UCSD-AML1 (cell line): Measurements from ENCODE around the gene MAML2.

Experiments
- DNase-seq: peaks from one replicate; lab custom pipeline; 2025; ENCODE audit not compliant: unreplicated experiment; lab: John Stamatoyannopoulos, UW

MAML2 gene

DNA sequence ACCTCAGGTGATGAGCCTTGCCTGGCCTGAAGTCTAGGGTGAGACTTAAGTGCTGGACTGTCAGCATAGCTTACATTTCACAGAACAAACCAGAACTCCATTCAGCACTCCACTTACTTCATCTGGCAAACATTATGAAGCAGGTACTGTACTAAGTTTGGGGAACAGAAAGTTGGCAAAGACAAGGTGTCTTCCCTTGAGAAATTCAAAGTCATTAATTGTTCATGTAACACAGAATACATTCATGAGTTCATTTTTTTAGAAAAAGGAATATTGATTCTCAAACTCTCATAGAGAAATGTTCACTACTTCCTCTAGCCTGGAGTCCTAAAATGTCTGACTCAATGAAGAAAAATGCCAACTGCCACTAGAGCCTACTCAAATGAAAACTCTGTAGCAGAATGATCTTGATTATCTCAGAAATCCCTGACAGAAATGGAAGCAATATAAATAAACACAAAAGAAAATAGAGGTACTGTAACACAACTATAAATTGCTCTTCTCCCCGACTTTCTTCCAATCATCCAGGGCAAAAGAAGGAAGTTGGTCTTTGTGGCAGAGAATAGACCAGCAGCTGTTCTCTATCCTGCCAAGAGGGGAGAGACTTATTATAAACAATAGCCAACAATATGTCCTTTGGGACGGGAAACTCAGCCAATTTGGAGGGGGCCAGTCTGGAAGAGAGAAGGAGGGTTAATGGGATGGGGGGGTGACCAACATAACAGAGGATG lies 289.9 kb downstream of the MAML2 start:
- no peak for DNase-seq

DNA sequence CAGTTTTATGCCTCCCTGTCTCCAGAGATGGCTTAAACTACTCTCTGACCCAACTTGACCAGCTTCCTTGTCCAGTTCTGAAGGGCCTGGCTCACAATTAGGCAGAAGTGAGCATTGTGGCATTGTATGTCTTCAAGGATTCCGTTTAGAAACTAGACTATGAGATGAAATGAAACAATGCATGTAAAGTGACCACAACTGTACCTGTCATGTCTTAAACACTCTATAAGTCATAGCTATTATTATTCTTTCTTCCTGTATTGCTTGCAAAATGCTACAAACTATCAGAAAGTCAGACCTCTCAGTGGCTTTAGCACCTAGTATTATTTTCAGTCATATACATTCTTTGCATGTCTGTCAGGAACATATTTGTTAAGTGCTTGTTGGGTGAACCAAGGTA lies 291.2 kb downstream of the MAML2 start:
- no peak for DNase-seq

DNA sequence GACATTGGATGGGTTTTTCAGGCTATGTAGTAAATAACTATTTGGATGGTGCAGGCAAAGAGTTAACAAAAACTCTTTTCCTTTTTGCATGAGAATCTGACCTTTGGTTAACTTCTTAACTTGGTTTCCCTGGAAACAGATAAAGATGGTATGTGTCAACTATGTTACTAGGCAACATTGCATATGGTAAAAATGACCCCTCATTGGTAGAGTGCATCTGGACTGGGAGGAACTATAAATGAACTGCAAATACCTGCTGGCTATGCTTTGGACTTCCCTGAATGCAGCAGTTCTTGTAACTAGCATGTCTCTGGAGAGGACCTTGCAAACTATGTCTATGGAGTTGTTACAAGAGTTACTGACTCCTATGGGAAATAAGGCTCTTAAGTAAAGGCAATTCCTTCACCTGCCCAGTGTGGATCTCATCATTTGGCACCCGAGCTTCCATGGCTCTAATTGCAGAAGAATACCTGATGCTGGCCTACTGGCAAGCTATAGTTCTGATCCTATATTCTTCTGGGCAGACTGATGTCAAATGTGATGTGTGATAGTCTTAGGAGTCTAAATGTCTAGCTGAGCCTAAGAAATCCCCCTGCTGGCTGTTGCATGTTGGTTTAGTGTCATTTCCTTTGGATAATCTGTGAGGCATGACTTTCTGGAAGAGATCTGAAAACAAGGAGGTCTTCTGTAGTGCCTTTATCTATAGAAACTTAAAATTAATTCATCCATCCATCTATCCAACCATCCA lies 292.4 kb downstream of the MAML2 start:
- no peak for DNase-seq

DNA sequence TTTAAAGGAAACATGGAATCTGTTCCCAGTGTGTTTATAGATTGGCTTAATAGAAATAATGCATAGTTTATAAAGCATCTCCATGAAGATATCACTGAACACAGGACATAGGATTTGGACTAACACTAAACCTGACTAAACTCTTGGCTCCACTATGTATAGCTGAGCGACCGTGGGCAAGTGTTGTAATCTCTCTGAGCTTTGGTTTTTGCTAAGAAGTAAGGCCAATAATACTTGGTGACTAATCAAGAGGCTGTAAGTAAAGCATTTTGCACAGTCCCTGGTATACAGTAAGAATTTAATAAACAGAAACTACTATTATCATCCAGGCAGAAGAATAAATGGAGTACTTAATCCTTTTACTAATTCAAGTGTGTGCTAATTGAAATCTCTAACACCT lies 293.6 kb downstream of the MAML2 start:
- no peak for DNase-seq

DNA sequence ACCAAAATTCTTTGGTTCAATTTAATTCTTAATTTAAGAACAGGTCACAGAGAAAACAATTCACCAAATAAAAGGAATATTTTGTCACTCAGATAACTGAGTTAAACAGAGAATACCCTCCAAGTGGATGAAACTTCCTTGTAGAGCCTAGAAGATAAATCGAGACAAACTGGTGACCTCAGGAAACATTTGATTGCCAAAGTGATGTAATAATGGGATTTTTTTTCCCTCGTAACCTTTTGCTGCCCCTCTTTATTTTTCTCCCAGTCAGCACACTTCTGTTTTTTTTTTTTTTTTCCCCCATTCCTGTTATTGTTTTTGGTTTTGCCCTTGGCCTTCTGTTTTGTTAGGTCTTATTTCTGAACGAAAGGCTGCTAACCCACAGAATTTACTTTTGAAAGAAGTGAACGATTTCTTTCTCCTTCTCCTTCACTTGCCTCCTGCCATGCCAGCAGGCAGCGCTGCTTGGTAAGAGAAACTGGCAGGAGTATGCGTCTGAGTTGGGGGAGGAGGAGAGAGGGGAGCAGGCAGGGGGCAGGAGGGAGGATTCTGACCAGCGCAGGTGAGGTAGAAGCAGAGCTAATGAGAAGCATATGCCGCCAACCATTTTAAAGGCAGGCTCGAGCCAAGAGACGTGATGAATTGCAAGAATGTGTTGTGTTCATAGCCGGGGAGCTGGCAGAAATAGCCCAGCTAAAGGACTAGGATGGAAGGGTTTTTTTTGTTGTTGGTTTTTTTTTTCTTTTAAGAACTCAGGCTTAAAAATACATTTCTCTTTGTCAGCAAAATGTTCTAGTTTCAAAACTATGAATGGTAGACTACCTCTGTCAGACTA lies 297.2 kb downstream of the MAML2 start:
- DNase-seq = no peak

DNA sequence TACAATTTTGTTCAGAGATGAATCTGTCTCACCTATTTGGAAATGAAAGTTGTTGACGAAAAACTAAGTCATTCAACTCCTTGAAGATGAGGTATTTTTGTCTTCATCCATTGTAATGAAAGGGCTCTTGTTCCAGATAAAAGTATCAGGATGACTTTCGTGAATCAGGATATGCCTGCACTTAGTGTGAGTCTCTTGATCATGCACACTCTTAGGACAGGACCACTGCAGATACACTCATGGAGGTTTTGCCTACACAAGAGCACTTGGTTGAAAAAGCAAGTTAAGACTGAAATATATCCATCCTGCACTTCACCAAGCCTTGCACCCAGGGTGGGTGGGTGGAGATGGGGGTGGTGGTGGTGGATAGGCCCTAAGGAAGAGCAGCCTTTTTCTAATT lies 298.2 kb downstream of the MAML2 start:
- no peak for DNase-seq

DNA sequence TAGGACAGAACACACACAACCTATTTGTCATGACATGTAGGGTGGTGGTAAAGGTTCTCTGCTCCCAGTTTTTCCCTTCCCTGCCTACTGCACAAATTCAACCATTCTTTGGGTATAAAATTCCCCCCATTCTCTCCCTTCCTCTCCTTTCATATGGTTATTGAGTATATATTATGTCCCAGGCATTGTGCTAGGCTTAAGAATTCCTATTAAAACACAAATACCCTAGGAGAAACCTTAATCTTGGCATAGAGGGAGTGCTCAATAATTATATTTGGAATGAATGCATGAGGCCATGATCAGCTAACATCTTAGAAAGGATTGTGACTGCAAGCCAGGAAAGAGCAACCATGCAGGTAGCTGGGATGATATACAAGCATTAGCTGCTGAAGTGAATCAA lies 298.7 kb downstream of the MAML2 start:
- DNase-seq = no peak

DNA sequence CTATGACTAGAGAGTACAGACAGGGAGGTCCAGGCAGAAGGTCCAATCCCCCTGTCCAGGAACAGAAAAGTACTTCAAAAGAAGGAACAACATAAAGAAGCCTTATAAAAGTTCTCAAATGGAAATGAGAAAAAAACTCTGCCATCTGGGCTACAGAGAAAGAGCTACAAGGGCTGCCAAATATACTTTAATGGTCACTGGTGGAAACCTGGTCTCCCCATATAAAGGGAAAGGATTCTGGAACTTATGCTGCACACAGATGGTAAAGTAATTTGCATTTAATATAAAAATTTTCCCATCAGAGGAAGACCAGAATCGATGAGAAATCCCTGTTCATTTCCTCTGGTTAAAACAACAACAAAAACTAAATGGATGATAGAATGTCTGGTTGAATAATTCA lies 299.7 kb downstream of the MAML2 start:
- no peak for DNase-seq

DNA sequence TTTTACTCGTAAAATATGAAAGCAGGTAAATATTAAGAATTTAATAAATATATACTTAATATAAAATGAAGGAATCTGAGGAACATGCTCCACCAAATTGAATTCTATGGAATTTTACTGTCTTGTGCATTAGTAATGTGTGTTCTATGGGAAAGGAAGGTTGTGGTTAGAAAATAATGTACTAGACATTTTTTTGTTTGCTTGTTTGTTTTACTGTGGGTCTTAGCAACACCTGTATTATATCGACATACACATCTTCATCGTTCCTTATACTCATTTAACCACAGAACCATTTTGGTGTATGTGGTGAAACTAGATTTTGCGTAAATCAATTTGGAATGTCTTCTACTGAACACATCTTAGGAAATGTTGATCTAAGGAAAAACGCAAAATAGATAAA lies 304.9 kb downstream of the MAML2 start:
- DNase-seq = no peak

DNA sequence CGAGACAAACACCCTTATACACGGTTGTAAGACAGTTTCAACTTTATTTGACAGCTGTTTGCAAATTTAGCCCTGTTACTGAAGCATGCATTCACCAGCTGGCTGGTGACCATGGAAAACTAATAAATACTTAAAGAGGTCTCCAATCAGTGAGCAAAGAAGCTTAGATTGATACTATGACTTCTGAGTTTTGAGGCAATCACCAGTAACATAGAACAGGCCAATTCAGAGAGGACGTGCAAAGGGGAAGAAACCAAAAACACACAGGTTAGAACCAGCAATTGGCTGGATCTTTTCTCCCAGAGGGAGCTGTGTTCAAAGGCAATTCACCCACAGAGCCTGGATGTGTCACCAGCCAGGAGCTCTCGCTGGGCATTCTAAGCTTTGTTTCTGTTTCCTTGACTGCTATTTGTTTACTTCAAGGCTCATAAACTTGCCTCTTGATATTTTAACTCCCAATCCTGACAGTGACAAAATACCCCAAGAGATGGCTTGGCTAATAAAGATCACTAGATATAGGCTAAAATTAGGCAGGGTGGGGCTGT lies 305.5 kb downstream of the MAML2 start:
- no peak for DNase-seq

DNA sequence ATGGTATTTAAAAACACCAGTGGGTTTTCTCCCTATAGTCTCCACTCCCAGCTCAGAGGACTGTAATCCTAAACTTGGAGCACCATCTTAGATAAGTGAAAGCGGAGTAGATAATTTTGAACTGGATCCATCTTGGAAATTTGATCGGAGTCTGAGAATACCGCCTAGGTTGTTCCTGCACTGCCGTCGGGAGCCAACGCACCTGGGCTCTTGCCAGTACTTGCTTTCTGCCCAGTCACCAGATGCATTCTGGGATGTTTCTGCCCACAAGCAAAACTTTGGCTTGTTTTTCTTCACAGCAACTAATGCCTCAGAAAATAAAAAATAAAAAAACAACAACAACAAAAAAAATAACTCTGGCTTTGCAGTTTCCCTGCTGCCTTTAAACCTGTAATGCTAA lies 306.1 kb downstream of the MAML2 start:
- DNase-seq = no peak

DNA sequence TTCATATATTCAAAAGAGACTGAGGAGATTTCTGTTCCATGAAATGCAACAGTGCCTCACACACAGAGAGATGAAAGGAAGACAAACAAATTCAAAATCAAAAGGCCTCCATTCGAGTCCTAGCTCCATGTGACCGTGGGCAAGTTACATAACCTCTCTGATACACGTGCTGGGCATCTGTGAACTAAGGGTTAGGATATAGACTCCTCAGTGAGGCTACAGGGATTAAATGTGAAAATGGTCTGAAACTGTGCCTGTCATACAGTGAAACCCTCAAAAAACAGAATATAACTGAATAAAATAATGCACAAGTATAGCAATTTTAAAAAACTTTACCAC lies 307.3 kb downstream of the MAML2 start:
- no peak for DNase-seq

DNA sequence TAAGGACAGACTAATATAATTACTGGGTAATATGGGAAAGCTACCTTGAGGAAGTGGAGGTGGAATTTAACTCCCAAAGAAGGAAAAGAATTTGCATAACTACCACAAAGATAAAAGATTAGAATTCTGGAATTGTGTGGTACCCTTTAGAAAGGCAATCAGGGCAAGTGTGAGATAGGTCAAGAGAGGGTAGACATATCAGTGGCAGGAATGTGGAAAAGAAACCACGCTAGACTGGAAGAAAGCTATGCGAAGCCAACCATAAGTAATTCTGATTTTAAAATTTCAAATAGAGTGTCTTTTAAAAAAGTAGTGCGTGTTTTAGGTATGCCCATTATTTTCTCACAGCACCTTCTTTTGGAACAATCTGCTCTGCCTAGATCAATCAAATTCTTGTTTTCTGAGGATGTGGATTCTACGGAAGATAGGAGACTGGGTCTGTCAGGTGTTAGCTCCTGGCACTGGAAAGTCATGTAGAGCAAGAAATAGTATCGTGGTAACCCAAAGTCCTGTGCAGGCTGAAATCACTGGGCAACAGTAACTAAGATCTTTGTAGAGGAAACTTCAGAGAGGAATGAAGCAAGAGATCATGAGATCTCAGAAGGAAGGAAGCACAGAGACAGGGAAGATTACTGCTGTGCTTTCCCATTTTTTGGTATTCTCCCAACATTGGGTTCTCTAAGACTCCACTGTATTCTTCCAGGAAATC lies 307.8 kb downstream of the MAML2 start:
- DNase-seq = no peak

DNA sequence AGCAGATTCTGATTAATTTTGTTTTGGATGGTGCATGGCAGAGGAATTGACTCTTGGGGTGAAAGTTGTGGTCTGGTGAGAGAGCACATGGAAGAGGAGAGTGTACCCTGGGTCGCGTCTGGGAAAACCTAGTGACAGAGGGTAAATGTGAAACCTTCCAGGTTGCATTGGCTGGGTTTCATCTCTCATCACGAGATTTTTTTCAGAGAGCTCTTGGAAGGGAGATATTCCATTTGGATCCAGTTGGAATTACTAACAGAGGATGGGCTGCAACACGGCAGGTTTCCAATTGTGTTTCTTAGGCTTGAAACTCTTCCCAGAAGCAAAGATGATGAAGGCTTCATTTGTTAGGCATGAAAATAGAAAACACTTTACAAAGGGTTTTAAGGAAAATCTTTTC lies 309.4 kb downstream of the MAML2 start:
- DNase-seq = no peak

DNA sequence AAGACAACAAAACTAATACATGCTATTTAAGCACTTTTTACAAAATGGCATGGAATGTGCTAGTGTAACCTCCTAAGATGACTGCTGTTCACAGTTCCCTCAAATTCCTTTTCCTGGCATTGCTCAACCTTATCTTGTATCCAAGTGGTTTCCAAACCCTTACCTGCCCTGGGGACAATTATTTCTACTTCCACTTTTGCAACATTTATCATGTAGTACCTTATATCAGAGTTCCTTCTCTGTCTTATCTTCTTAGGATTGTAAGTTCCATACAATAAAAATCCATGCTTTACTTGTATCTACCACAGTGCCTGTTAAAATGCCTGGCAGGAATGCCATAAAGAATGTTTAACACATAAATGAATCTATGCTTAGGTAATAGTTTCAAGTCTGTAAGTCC lies 309.9 kb downstream of the MAML2 start:
- no peak for DNase-seq

DNA sequence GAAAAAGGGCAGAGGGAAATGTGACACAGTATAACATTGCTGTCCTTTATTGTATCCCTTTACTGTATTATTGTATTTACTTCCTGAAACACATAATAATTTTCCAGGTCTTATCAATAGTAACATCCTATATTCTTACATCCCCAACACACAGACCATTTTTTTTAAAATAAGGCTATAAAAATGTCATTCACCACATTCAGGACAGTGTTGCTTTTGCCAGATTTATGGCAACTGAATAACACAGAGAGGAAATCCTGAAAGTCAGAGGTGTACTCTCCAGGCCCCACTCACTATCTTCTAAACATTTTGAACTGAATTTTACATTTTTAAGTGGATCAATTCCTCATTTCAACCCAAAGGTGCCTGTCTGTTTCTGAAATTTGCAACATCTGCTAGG lies 314.2 kb downstream of the MAML2 start:
- no peak for DNase-seq

DNA sequence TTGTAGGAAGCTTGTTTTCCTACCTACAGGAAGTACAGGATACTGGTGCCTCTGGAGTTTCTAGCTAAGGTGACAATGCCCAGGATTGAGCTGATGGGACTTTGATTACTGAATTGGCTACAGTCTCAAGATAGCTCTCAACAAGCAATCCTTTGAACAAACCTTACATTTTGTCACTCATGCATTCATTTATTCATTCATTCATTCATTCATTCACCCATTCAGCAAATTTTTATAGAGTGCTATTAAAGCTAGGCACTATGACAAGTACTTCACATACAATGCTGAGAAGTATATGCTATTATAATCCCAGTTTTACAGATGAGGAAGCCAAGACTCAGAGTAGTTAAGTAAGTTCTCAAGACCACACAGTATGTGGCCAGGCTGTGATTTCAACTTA lies 316.0 kb downstream of the MAML2 start:
- DNase-seq = no peak

DNA sequence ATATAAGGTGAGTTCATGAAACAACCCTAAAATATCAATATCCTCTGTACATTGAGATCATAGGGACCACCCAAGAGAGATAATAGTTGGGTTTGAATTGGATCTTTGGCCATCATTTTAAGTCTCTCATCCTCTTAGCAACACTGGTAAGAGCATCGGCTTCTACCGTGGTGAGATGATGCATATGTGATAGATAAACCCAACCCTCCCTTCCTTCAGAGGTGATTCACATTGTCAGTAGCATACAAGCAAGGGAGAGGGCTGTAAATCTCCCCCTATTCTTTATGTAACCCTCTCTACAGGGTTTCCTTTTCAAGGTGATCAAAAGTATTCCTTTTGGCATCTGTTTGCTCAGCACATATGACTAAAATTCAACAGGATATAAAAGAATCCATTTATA lies 316.7 kb downstream of the MAML2 start:
- DNase-seq = no peak

DNA sequence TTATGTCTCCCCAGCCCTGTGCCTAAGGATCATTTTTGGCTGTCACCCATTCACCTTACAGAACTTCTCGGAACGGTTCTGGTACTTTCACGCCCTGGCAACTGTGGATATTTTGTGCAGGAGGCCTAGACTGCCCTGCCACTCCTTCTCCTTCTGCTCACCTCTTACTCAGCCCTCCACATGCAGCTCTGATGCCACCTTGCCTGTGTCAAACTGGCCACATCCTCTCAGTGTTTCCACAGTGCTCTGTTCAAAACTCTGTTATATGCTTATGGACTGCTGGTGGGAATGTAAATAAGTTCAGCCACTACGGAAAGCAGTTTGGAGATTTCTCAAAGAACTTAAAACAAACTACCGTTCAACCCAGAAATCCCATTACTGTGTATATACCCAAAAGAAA lies 318.3 kb downstream of the MAML2 start:
- DNase-seq = no peak

DNA sequence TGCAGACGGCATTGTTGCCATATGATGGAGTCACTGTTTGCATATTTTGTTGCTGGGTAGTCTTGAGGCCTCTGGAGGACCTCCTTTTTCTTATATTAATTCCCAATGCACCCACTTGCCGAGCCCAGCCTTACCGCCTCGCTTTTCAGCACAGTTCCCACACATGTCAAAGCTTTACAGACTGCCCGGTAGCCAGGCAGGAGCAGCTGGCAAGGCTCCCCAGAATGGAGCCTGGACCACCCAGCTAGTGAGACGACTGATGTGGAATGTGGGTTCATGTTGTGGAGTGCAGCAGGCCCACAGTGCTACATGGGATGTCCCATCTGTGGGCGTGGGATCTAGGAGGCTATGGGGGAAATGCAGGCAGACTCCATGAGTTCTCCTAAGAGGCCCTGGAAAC lies 319.7 kb downstream of the MAML2 start:
- DNase-seq = no peak
